ENCODE data around the gene ELFN2. TPM values are rescaled to one million over a fixed set of nuclear protein-coding genes. Genes with fewer than 3 reads are reported as not detected.
"Not testable (repeated sequence)": the region's sequence is repeated elsewhere in the genome, so short reads cannot be mapped to it uniquely, and the experiment has no call there.

ELFN2 gene
- total and polyA plus RNA-seq, 3 experiments from 2014 or later, result 0.02 to 0.20 (median 0.09) TPM

- Mint-ChIP-seq H3K4me1 (no peaks in the 10 kb centered on the region), H3K36me3 (no peaks in the 10 kb centered on the region), H3K4me3 (no peak overlapping the region), H3K27me3 (peaks cover 14% of the 10 kb centered on the region in 2 donors), H3K9me3 (no peaks in the 10 kb centered on the region), H3K27ac (no peak overlapping the region)
- no peak overlapping the region for H3K4me3 ChIP-seq (ENCODE audit: low read length)
- CTCF ChIA-PET, result no interaction called here
- H3K9me3 ChIP-seq (ENCODE audit: low read length), result no peaks in the 10 kb centered on the region
- H3K27ac ChIP-seq (ENCODE audit: low read depth, low read length), result no peak overlapping the region
- H3K36me3 ChIP-seq (ENCODE audit: insufficient read depth, low read length), result no peaks in the 10 kb centered on the region
- no peak for DNase-seq
- POLR2A ChIA-PET, result no interaction called here
- H3K27me3 ChIP-seq (ENCODE audit: insufficient read depth, low read length, poor library complexity, severe bottlenecking), result no peaks in the 10 kb centered on the region
- H3K4me1 ChIP-seq (ENCODE audit: insufficient read depth, low read length), result no peaks in the 10 kb centered on the region
Measured at GRCh38 chr22:37401401-37402183, 25.7 kb downstream of the ELFN2 start.

- Histone ChIP-seq H3K27me3 (ENCODE audit: insufficient read depth, low read length, poor library complexity, severe bottlenecking) (no peaks in the 10 kb centered on the region), H3K4me1 (ENCODE audit: insufficient read depth, low read length) (no peaks in the 10 kb centered on the region), H3K27ac (ENCODE audit: low read depth, low read length) (no peak overlapping the region), H3K36me3 (ENCODE audit: insufficient read depth, low read length) (no peaks in the 10 kb centered on the region), H3K9me3 (ENCODE audit: low read length) (no peaks in the 10 kb centered on the region), H3K4me3 (ENCODE audit: low read length) (no peak overlapping the region)
- ChIA-PET POLR2A (no interaction called here), CTCF (no interaction called here)
- peaks cover 14 to 20% of the 10 kb centered on the region in 2 donors for H3K27me3 Mint-ChIP-seq
- H3K4me3 Mint-ChIP-seq, result no peak overlapping the region
- no peaks in the 10 kb centered on the region for H3K36me3 Mint-ChIP-seq
- no peak for DNase-seq
- no peak overlapping the region for H3K27ac Mint-ChIP-seq
- no peaks in the 10 kb centered on the region for H3K4me1 Mint-ChIP-seq
- H3K9me3 Mint-ChIP-seq, result no peaks in the 10 kb centered on the region
Measured at GRCh38 chr22:37400719-37401118, 26.6 kb downstream of the ELFN2 start.

GRCh38 chr22:37399457-37399856 lies 27.8 kb downstream of the ELFN2 start:
- H3K9me3 Mint-ChIP-seq; H3K27me3 ChIP-seq (ENCODE audit: insufficient read depth, low read length, poor library complexity, severe bottlenecking); H3K4me1 Mint-ChIP-seq; CTCF ChIA-PET; POLR2A ChIA-PET; H3K36me3 Mint-ChIP-seq; H3K4me3 Mint-ChIP-seq; H3K27ac ChIP-seq (ENCODE audit: low read depth, low read length); H3K36me3 ChIP-seq (ENCODE audit: insufficient read depth, low read length); H3K4me1 ChIP-seq (ENCODE audit: insufficient read depth, low read length); DNase-seq; H3K27ac Mint-ChIP-seq; H3K9me3 ChIP-seq (ENCODE audit: low read length); H3K4me3 ChIP-seq (ENCODE audit: low read length): not testable (repeated sequence)
- peaks cover 14 to 20% of the 10 kb centered on the region in 2 donors for H3K27me3 Mint-ChIP-seq

GRCh38 chr22:37397226-37397625 lies 30.1 kb downstream of the ELFN2 start:
- Mint-ChIP-seq H3K27ac (no peak overlapping the region), H3K4me1 (no peaks in the 10 kb centered on the region), H3K9me3 (no peaks in the 10 kb centered on the region), H3K27me3 (peaks cover 7 to 20% of the 10 kb centered on the region in 2 donors), H3K36me3 (no peaks in the 10 kb centered on the region), H3K4me3 (no peak overlapping the region)
- no peaks in the 10 kb centered on the region for H3K4me1 ChIP-seq (ENCODE audit: insufficient read depth, low read length)
- no peak overlapping the region for H3K27ac ChIP-seq (ENCODE audit: low read depth, low read length)
- no peak for DNase-seq
- no peaks in the 10 kb centered on the region for H3K36me3 ChIP-seq (ENCODE audit: insufficient read depth, low read length)
- no peaks in the 10 kb centered on the region for H3K27me3 ChIP-seq (ENCODE audit: insufficient read depth, low read length, poor library complexity, severe bottlenecking)
- H3K4me3 ChIP-seq (ENCODE audit: low read length), result no peak overlapping the region
- ChIA-PET POLR2A (no interaction called here), CTCF (no interaction called here)
- no peaks in the 10 kb centered on the region for H3K9me3 ChIP-seq (ENCODE audit: low read length)

- no peaks in the 10 kb centered on the region for H3K9me3 ChIP-seq (ENCODE audit: low read length)
- H3K27me3 ChIP-seq (ENCODE audit: insufficient read depth, low read length, poor library complexity, severe bottlenecking), result no peaks in the 10 kb centered on the region
- Mint-ChIP-seq H3K4me3 (no peak overlapping the region), H3K9me3 (no peaks in the 10 kb centered on the region), H3K4me1 (no peaks in the 10 kb centered on the region), H3K27ac (no peak overlapping the region), H3K36me3 (no peaks in the 10 kb centered on the region), H3K27me3 (peaks cover 6 to 20% of the 10 kb centered on the region in 2 donors)
- H3K4me1 ChIP-seq (ENCODE audit: insufficient read depth, low read length), result no peaks in the 10 kb centered on the region
- no peak overlapping the region for H3K27ac ChIP-seq (ENCODE audit: low read depth, low read length)
- H3K4me3 ChIP-seq (ENCODE audit: low read length), result no peak overlapping the region
- DNase-seq, result no peak
- ChIA-PET CTCF (no interaction called here), POLR2A (no interaction called here)
- H3K36me3 ChIP-seq (ENCODE audit: insufficient read depth, low read length), result no peaks in the 10 kb centered on the region
Measured at GRCh38 chr22:37396488-37397084, 30.7 kb downstream of the ELFN2 start.

GRCh38 chr22:37394341-37394740 lies 32.9 kb downstream of the ELFN2 start:
- no peak for DNase-seq
- Histone ChIP-seq H3K36me3 (ENCODE audit: insufficient read depth, low read length) (no peaks in the 10 kb centered on the region), H3K27me3 (ENCODE audit: insufficient read depth, low read length, poor library complexity, severe bottlenecking) (peaks cover 1% of the 10 kb centered on the region), H3K9me3 (ENCODE audit: low read length) (no peaks in the 10 kb centered on the region), H3K27ac (ENCODE audit: low read depth, low read length) (no peak overlapping the region), H3K4me3 (ENCODE audit: low read length) (no peak overlapping the region), H3K4me1 (ENCODE audit: insufficient read depth, low read length) (no peaks in the 10 kb centered on the region)
- ChIA-PET CTCF (no interaction called here), POLR2A (no interaction called here)
- Mint-ChIP-seq H3K27me3 (peaks cover 6 to 24% of the 10 kb centered on the region in 2 donors), H3K36me3 (no peaks in the 10 kb centered on the region), H3K4me3 (no peak overlapping the region), H3K9me3 (no peaks in the 10 kb centered on the region), H3K4me1 (no peaks in the 10 kb centered on the region), H3K27ac (no peak overlapping the region)

- Histone ChIP-seq H3K4me3 (ENCODE audit: low read length) (no peak overlapping the region), H3K27ac (ENCODE audit: low read depth, low read length) (no peak overlapping the region), H3K27me3 (ENCODE audit: insufficient read depth, low read length, poor library complexity, severe bottlenecking) (peaks cover 7% of the 10 kb centered on the region), H3K4me1 (ENCODE audit: insufficient read depth, low read length) (no peaks in the 10 kb centered on the region), H3K9me3 (ENCODE audit: low read length) (no peaks in the 10 kb centered on the region), H3K36me3 (ENCODE audit: insufficient read depth, low read length) (no peaks in the 10 kb centered on the region)
- ChIA-PET CTCF (no interaction called here), POLR2A (no interaction called here)
- Mint-ChIP-seq H3K36me3 (no peaks in the 10 kb centered on the region), H3K4me1 (no peaks in the 10 kb centered on the region), H3K27me3 (peaks cover 6 to 26% of the 10 kb centered on the region in 2 donors), H3K4me3 (no peak overlapping the region), H3K27ac (no peak overlapping the region), H3K9me3 (no peaks in the 10 kb centered on the region)
- no peak for DNase-seq
Measured at GRCh38 chr22:37393746-37394145, 33.5 kb downstream of the ELFN2 start.

- no peak for DNase-seq
- Mint-ChIP-seq H3K27me3 (peaks cover 6 to 29% of the 10 kb centered on the region in 2 donors), H3K27ac (no peak overlapping the region), H3K4me1 (no peaks in the 10 kb centered on the region), H3K4me3 (no peak overlapping the region), H3K36me3 (no peaks in the 10 kb centered on the region), H3K9me3 (no peaks in the 10 kb centered on the region)
- no peaks in the 10 kb centered on the region for H3K9me3 ChIP-seq (ENCODE audit: low read length)
- CTCF ChIA-PET, result no interaction called here
- H3K27me3 ChIP-seq (ENCODE audit: insufficient read depth, low read length, poor library complexity, severe bottlenecking), result peaks cover 10% of the 10 kb centered on the region
- POLR2A ChIA-PET, result no interaction called here
- H3K4me3 ChIP-seq (ENCODE audit: low read length), result no peak overlapping the region
- H3K4me1 ChIP-seq (ENCODE audit: insufficient read depth, low read length), result no peaks in the 10 kb centered on the region
- H3K36me3 ChIP-seq (ENCODE audit: insufficient read depth, low read length), result no peaks in the 10 kb centered on the region
- H3K27ac ChIP-seq (ENCODE audit: low read depth, low read length), result no peak overlapping the region
Measured at GRCh38 chr22:37392721-37393328, 34.5 kb downstream of the ELFN2 start.

Measured in CD8-positive, alpha-beta memory T cell (primary cell).